Upper lobe of left lung (tissue), 6 donors: ENCODE results near the gene MED29. TPM values are rescaled to one million over a fixed set of nuclear protein-coding genes. Genes with fewer than 3 reads are reported as not detected.
A peak's percentile ranks its signal among the peaks of the same experiment; 100 is the strongest.

ENCODE experiments used
- ATAC-seq, 2 donors: fragments of 200-7000 bp; cut with Tn5 transposase; one replicate each; pipeline ENCODE4 v1.9.1; 2022; ENCODE audit warnings: mild to moderate bottlenecking in 2 of 2, moderate library complexity in 2 of 2; ENCODE audit not compliant: low FRiP score in 2 of 2
- DNase-seq, 2 donors: peaks; one replicate each; pipeline ENCODE4 v3.0.0-alpha.2; 2019 to 2020
- H3K27ac ChIP-seq, 4 donors: fragments of 200-600 bp; sonication (generic); one replicate each; pipeline ENCODE4 v1.5.1; 2016 to 2019
- H3K27me3 ChIP-seq, 4 donors: fragments of 200-600 bp; sonication (generic); one replicate each; pipeline ENCODE4 v1.5.1; 2017 to 2019
- H3K36me3 ChIP-seq, 4 donors: fragments of 200-600 bp; sonication (generic); one replicate each; pipeline ENCODE4 v1.5.1; 2016 to 2019
- H3K4me1 ChIP-seq, 4 donors: fragments of 200-600 bp; sonication (generic); one replicate each; pipeline ENCODE4 v1.5.1; 2018 to 2019
- H3K4me3 ChIP-seq, 4 donors: fragments of 200-600 bp; sonication (generic); one replicate each; pipeline ENCODE4 v1.5.1; 2017 to 2019; ENCODE audit warnings: mild to moderate bottlenecking in 2 of 4, moderate library complexity in 1 of 4
- H3K9me3 ChIP-seq, 4 donors: fragments of 200-600 bp; sonication (generic); one replicate each; pipeline ENCODE4 v1.5.1; 2018 to 2019
- CTCF ChIP-seq, 6 experiments: fragments of 450-650 bp in 4 of 6; fragments of 200-600 bp in 2 of 6; sonication (generic) in 2 of 6; IDR thresholded peaks; one replicate each; pipeline ENCODE4 v1.5.1; 2016 to 2019; ENCODE audit warnings: antibody characterized with exemption in 6 of 6
- EP300 ChIP-seq, 4 donors: sonication (generic); formaldehyde crosslinking; IDR thresholded peaks; one replicate each; pipeline ENCODE4 v1.5.1; 2017; ENCODE audit warnings: antibody characterized with exemption in 4 of 4, control low read depth in 2 of 4
- POLR2A ChIP-seq, 4 donors: fragments of 450-650 bp; IDR thresholded peaks; one replicate each; pipeline ENCODE4 v1.5.1; 2016 to 2017; ENCODE audit warnings: antibody characterized with exemption in 4 of 4, mild to moderate bottlenecking in 2 of 4
- POLR2AphosphoS5 ChIP-seq, 2 donors: sonication (generic); formaldehyde crosslinking; IDR thresholded peaks; one replicate each; pipeline ENCODE4 v1.5.1; 2017; ENCODE audit warnings: antibody characterized with exemption in 2 of 2
- WGBS, 2 donors: methylation state at CpG; one replicate each; pipeline ENCODE4 v1.1.5; 2017 to 2018; 5-methylcytosine and 5-hydroxymethylcytosine counted together
- total RNA-seq, 6 donors: library from RNA; depleted of rRNA in 4 of 6; stranded (reverse); fragments of >200 nt in 4 of 6; gene quantifications; one replicate each; pipeline versions ENCODE4 v1.1.0 to v1.2.1, GENCODE V29; 2016 to 2021
- donor health status: DM: no; HTN: no; CAD: no; lungs with moderate emphysema.
- donor health status: DM: no; HTN: yes; CAD: no; lungs with severe emphysema.

Gene MED29
- total RNA-seq, 6 donors from 2014 or later, result 18.9 to 51.1 (median 33.7) TPM

- H3K9me3 ChIP-seq, result no peaks in the 10 kb centered on the region
- peak overlapping the region; percentile 93 to 100 (median 98) for H3K27ac ChIP-seq
- DNase-seq (peak in 1 of 2 donors; percentile 74), ATAC-seq (peak in 1 of 2 donors; percentile 20)
- 0% methylated on average over 5 to 10 of the region's 10 CpGs for WGBS, 2 donors
- H3K36me3 ChIP-seq, result peaks cover 13 to 63% (median 58%) of the 10 kb centered on the region in 4 donors
- TF ChIP-seq POLR2AphosphoS5 (IDR thresholded peaks at IDR 0.05) (no peak), POLR2A (IDR thresholded peaks at IDR 0.05) (no peak), EP300 (IDR thresholded peaks at IDR 0.05) (no peak), CTCF (IDR thresholded peaks at IDR 0.05) (no peak)
- H3K27me3 ChIP-seq, result no peaks in the 10 kb centered on the region
- H3K4me3 ChIP-seq, result peak overlapping the region; percentile 71 to 87 (median 82)
- peaks cover 19 to 27% (median 20%) of the 10 kb centered on the region in 4 donors for H3K4me1 ChIP-seq
Observed at GRCh38 chr19:39390451-39390750, 777 bp upstream of the MED29 start.

GRCh38 chr19:39397360-39398296 is 6.5 kb downstream of the MED29 start:
- H3K9me3 ChIP-seq, result no peaks in the 10 kb centered on the region
- H3K36me3 ChIP-seq, result peaks cover 0 to 42% (median 21%) of the 10 kb centered on the region in 4 donors
- WGBS, 2 donors, result 20 to 33% methylated on average over 8 to 10 of the region's 17 CpGs
- peaks cover 42 to 55% (median 47%) of the 10 kb centered on the region in 4 donors for H3K4me1 ChIP-seq
- TF ChIP-seq POLR2AphosphoS5 (IDR thresholded peaks at IDR 0.05), result peak; percentile 47 to 85
- TF ChIP-seq POLR2A (IDR thresholded peaks at IDR 0.05), result peak in 1 of 4 donors; percentile 24
- peak in 1 of 4 donors; percentile 33 for TF ChIP-seq EP300 (IDR thresholded peaks at IDR 0.05)
- peak; percentile 93 to 99 (median 98) for TF ChIP-seq CTCF (IDR thresholded peaks at IDR 0.05)
- peak; percentile 94 to 98 for DNase-seq
- H3K4me3 ChIP-seq, result peak overlapping the region in 2 of 4 donors; percentile 13 to 16
- H3K27ac ChIP-seq, result peak overlapping the region; percentile 94 to 100 (median 96)
- no peaks in the 10 kb centered on the region for H3K27me3 ChIP-seq
- peak; percentile 87 to 92 for ATAC-seq

- WGBS, 2 donors, result 25 to 49% methylated on average over 2 to 9 of the region's 11 CpGs
- H3K4me3 ChIP-seq, result peak overlapping the region in 2 of 4 donors; percentile 13 to 16
- no peaks in the 10 kb centered on the region for H3K9me3 ChIP-seq
- peak; percentile 25 to 67 for ATAC-seq
- peaks cover 40 to 60% (median 48%) of the 10 kb centered on the region in 4 donors for H3K4me1 ChIP-seq
- no peaks in the 10 kb centered on the region for H3K27me3 ChIP-seq
- TF ChIP-seq CTCF (IDR thresholded peaks at IDR 0.05) (no peak), POLR2AphosphoS5 (IDR thresholded peaks at IDR 0.05) (peak; percentile 72 to 74), POLR2A (IDR thresholded peaks at IDR 0.05) (peak in 2 of 4 donors; percentile 17 to 75), EP300 (IDR thresholded peaks at IDR 0.05) (peak in 3 of 4 donors; percentile 64 to 74 (median 73))
- H3K27ac ChIP-seq, result peak overlapping the region; percentile 94 to 100 (median 96)
- DNase-seq, result peak in 1 of 2 donors; percentile 89
- peaks cover 0 to 37% (median 20%) of the 10 kb centered on the region in 4 donors for H3K36me3 ChIP-seq
Observed at GRCh38 chr19:39398297-39398864, 7.2 kb downstream of the MED29 start.

GRCh38 chr19:39399668-39400050 is 8.5 kb downstream of the MED29 start:
- no peak overlapping the region for H3K4me3 ChIP-seq
- H3K36me3 ChIP-seq, result peaks cover 0 to 28% (median 9%) of the 10 kb centered on the region in 4 donors
- H3K4me1 ChIP-seq, result peaks cover 47 to 70% (median 55%) of the 10 kb centered on the region in 4 donors
- H3K27ac ChIP-seq, result peak overlapping the region; percentile 94 to 100 (median 96)
- 91 to 100% methylated on average over 4 of the region's 4 CpGs for WGBS, 2 donors
- H3K9me3 ChIP-seq, result no peaks in the 10 kb centered on the region
- TF ChIP-seq CTCF (IDR thresholded peaks at IDR 0.05), result no peak
- DNase-seq (no peak), ATAC-seq (no peak)
- no peaks in the 10 kb centered on the region for H3K27me3 ChIP-seq
